GM12873 (cell line): ENCODE data around the gene CENPN.

ENCODE experiments used
- CTCF ChIP-seq: IDR thresholded peaks from 2 replicates; pipeline ENCODE4 v1.5.1; 2012; ENCODE audit warnings: low read depth, mild to moderate bottlenecking, moderate library complexity, low read length, control low read depth; ENCODE audit not compliant: insufficient read depth; ENCODE audit errors: missing control alignments

Gene CENPN

GRCh38 chr16:81053761-81054160 is 46.7 kb downstream of the CENPN start:
- no peak for TF ChIP-seq CTCF

GRCh38 chr16:81060576-81061306 is 53.7 kb downstream of the CENPN start:
- no peak for TF ChIP-seq CTCF

- TF ChIP-seq CTCF = no peak
Observed at GRCh38 chr16:81061307-81061640, 54.3 kb downstream of the CENPN start.

GRCh38 chr16:81061871-81062608 is 55.0 kb downstream of the CENPN start:
- TF ChIP-seq CTCF = no peak

GRCh38 chr16:81066681-81067080 is 59.7 kb downstream of the CENPN start:
- no peak for TF ChIP-seq CTCF

GRCh38 chr16:81067166-81067565 is 60.2 kb downstream of the CENPN start:
- TF ChIP-seq CTCF = no peak

- no peak for TF ChIP-seq CTCF
Observed at GRCh38 chr16:81069063-81069462, 62.0 kb downstream of the CENPN start.
